H1 (cell line): Measurements from ENCODE around the gene SPTB. TPM values are rescaled to one million over a fixed set of nuclear protein-coding genes. Genes with fewer than 3 reads are reported as not detected.

Experiments used
- CTCF ChIA-PET: fragments of 300-600 bp; sonication (Branson Sonifier 250); formaldehyde crosslinking; loops from one replicate; lab custom pipeline; 2021; ENCODE audit not compliant: partially characterized antibody; lab: Charles Lee
- POLR2A ChIA-PET: fragments of 300-600 bp; sonication (Branson Sonifier 250); formaldehyde crosslinking; loops from one replicate; lab custom pipeline; 2021; ENCODE audit warnings: inconsistent platforms; ENCODE audit not compliant: partially characterized antibody; lab: Charles Lee
- DNase-seq, 2 experiments: peaks; one replicate each; pipeline versions ENCODE4 v3.0.0 to v3.0.0-alpha.2; 2010 to 2022; ENCODE audit warnings: low spot score in 2 of 2, low read depth in 1 of 2, mixed read lengths in 1 of 2
- FAIRE-seq: peaks from 2 replicates; lab custom pipeline; 2011; peaks lifted over from hg19 to GRCh38; lab: Jason Lieb, UNC
- H2AFZ ChIP-seq: 2 replicates; pipeline ENCODE4 v1.8.1; 2012; ENCODE audit warnings: low read length, inconsistent platforms
- H2AK5ac ChIP-seq: 2 replicates; pipeline ENCODE4 v1.6.1; 2013; ENCODE audit warnings: low read depth, low read length
- H2BK120ac ChIP-seq: replicated peaks from 2 replicates; pipeline ENCODE3; 2013; ENCODE audit warnings: low read depth, low read length, inconsistent platforms
- H2BK12ac ChIP-seq: 2 replicates; pipeline ENCODE4 v1.6.1; 2013; ENCODE audit warnings: low read depth, low read length
- H2BK15ac ChIP-seq: 2 replicates; pipeline ENCODE4 v1.6.1; 2013; ENCODE audit warnings: low read length
- H2BK20ac ChIP-seq: 2 replicates; pipeline ENCODE4 v1.6.1; 2013; ENCODE audit warnings: low read length
- H2BK5ac ChIP-seq: 2 replicates; pipeline ENCODE4 v1.6.1; 2013; ENCODE audit warnings: low read depth, low read length
- H3K14ac ChIP-seq: 2 replicates; pipeline ENCODE4 v1.6.1; 2013; ENCODE audit warnings: inconsistent platforms; ENCODE audit not compliant: insufficient read length
- H3K18ac ChIP-seq: 2 replicates; pipeline ENCODE4 v1.6.1; 2013; ENCODE audit warnings: low read length; ENCODE audit errors: extremely low read depth
- H3K23ac ChIP-seq: 2 replicates; pipeline ENCODE4 v1.6.1; 2013; ENCODE audit warnings: inconsistent platforms; ENCODE audit not compliant: insufficient read length
- H3K23me2 ChIP-seq: 2 replicates; pipeline ENCODE4 v1.6.1; 2013; ENCODE audit warnings: low read depth, low read length
- H3K27ac ChIP-seq: 2 replicates; pipeline ENCODE4 v1.6.1; 2011; ENCODE audit warnings: low read depth, low read length, inconsistent platforms
- H3K27me3 ChIP-seq, 4 experiments: replicated peaks in 1 of 4; 1 replicate in 1 of 4; 2 replicates in 3 of 4; pipeline versions ENCODE4 v1.6.1 to v1.8.1; 2011 to 2013; ENCODE audit warnings: low read length in 3 of 4, mild to moderate bottlenecking in 3 of 4, inconsistent platforms in 2 of 4, mixed read lengths in 2 of 4, moderate library complexity in 1 of 4; ENCODE audit not compliant: control insufficient read depth in 3 of 4, insufficient read depth in 3 of 4; ENCODE audit errors: extremely low read depth in 1 of 4
- H3K36me3 ChIP-seq, 4 experiments: 2 replicates each; pipeline versions ENCODE4 v1.6.1 to v1.8.1; 2011 to 2013; ENCODE audit warnings: mild to moderate bottlenecking in 4 of 4, low read length in 3 of 4, moderate library complexity in 2 of 4, control low read depth in 1 of 4, inconsistent platforms in 1 of 4; ENCODE audit not compliant: insufficient read depth in 4 of 4, control insufficient read depth in 2 of 4
- H3K4ac ChIP-seq: replicated peaks from 2 replicates; pipeline ENCODE3; 2013; ENCODE audit warnings: low read length, low read depth, mixed read lengths, inconsistent platforms; ENCODE audit not compliant: insufficient read length
- H3K4me1 ChIP-seq, 4 experiments: replicated peaks in 1 of 4; 1 replicate in 1 of 4; 2 replicates in 3 of 4; pipeline versions ENCODE4 v1.6.1 to v1.8.1; 2011 to 2013; ENCODE audit warnings: low read length in 3 of 4, inconsistent platforms in 2 of 4, mixed read lengths in 1 of 4; ENCODE audit not compliant: insufficient read depth in 4 of 4, control insufficient read depth in 3 of 4
- H3K4me2 ChIP-seq, 2 experiments: 2 replicates each; pipeline versions ENCODE4 v1.6.1 to v1.8.1; 2011 to 2013; ENCODE audit warnings: low read depth in 2 of 2, low read length in 2 of 2, control low read depth in 1 of 2, inconsistent platforms in 1 of 2, mild to moderate bottlenecking in 1 of 2; ENCODE audit not compliant: insufficient read depth in 1 of 2
- H3K4me3 ChIP-seq, 4 experiments: fragments of 200-600, 300-600 bp in 1 of 4; sonication (generic), shearing (Covaris generic), sonication (Bioruptor Twin) in 1 of 4; 2 replicates each; pipeline versions ENCODE4 v1.5.1 to v1.8.1; 2011 to 2016; ENCODE audit warnings: low read length in 4 of 4, low read depth in 3 of 4, control low read depth in 2 of 4, inconsistent platforms in 2 of 4, mild to moderate bottlenecking in 2 of 4, mixed read lengths in 1 of 4, moderate library complexity in 1 of 4; ENCODE audit not compliant: insufficient read depth in 2 of 4; ENCODE audit errors: extremely low read depth in 1 of 4
- H3K56ac ChIP-seq: replicated peaks from 2 replicates; pipeline ENCODE3; 2013; ENCODE audit warnings: low read depth, mild to moderate bottlenecking, mixed read lengths, low read length, inconsistent platforms; ENCODE audit not compliant: insufficient read length
- H3K79me1 ChIP-seq: 2 replicates; pipeline ENCODE4 v1.6.1; 2013; ENCODE audit warnings: low read depth, low read length, control low read depth
- H3K79me2 ChIP-seq, 2 experiments: 2 replicates each; pipeline versions ENCODE4 v1.6.1 to v1.8.1; 2012 to 2013; ENCODE audit warnings: low read length in 2 of 2, mild to moderate bottlenecking in 2 of 2, inconsistent platforms in 1 of 2; ENCODE audit not compliant: insufficient read depth in 2 of 2, control insufficient read depth in 1 of 2
- H3K9ac ChIP-seq, 4 experiments: replicated peaks in 1 of 4; 1 replicate in 1 of 4; 2 replicates in 3 of 4; pipeline versions ENCODE4 v1.6.1 to v1.8.1; 2011 to 2013; ENCODE audit warnings: low read depth in 3 of 4, low read length in 3 of 4, control low read depth in 2 of 4, mild to moderate bottlenecking in 2 of 4, moderate library complexity in 2 of 4, inconsistent platforms in 1 of 4; ENCODE audit errors: extremely low read depth in 1 of 4
- H3K9me3 ChIP-seq, 2 experiments: 2 replicates each; pipeline versions ENCODE4 v1.6.1 to v1.8.1; 2012 to 2013; ENCODE audit warnings: mild to moderate bottlenecking in 2 of 2, moderate library complexity in 2 of 2, control low read depth in 1 of 2, inconsistent platforms in 1 of 2, low read depth in 1 of 2, low read length in 1 of 2, mixed read lengths in 1 of 2; ENCODE audit not compliant: insufficient read depth in 2 of 2
- H4K20me1 ChIP-seq, 2 experiments: replicated peaks in 1 of 2; 2 replicates each; pipeline versions ENCODE3 to v1.8.1; 2011 to 2013; ENCODE audit warnings: inconsistent platforms in 2 of 2, low read length in 2 of 2, mild to moderate bottlenecking in 1 of 2; ENCODE audit not compliant: insufficient read depth in 2 of 2, control insufficient read depth in 1 of 2
- H4K5ac ChIP-seq: 2 replicates; pipeline ENCODE4 v1.6.1; 2013; ENCODE audit warnings: low read length, low read depth, mixed read lengths, inconsistent platforms; ENCODE audit not compliant: insufficient read length
- H4K8ac ChIP-seq: 2 replicates; pipeline ENCODE4 v1.8.0; 2013; ENCODE audit warnings: mild to moderate bottlenecking, moderate library complexity, low read length, inconsistent platforms; ENCODE audit not compliant: insufficient read depth; ENCODE audit errors: extremely low read depth
- H4K91ac ChIP-seq: replicated peaks from 2 replicates; pipeline ENCODE3; 2013; ENCODE audit warnings: low read length, mixed read lengths, inconsistent platforms; ENCODE audit not compliant: insufficient read length
- CHD1 ChIP-seq: IDR thresholded peaks from 2 replicates; pipeline ENCODE4 v1.6.1; 2012; ENCODE audit warnings: low read depth, low read length, improper control_type of control experiment
- EP300 ChIP-seq, 2 experiments: IDR thresholded peaks; 1 replicate in 1 of 2; 2 replicates in 1 of 2; pipeline ENCODE4 v1.6.1; 2011 to 2012; ENCODE audit warnings: low read depth in 2 of 2, low read length in 2 of 2, mild to moderate bottlenecking in 2 of 2, borderline replicate concordance in 1 of 2, inconsistent platforms in 1 of 2, moderate library complexity in 1 of 2
- EZH2 ChIP-seq: fragments of 200-600 bp; sonication (generic); IDR thresholded peaks from 2 replicates; pipeline ENCODE4 v1.7.1; 2012; ENCODE audit warnings: low read depth, mild to moderate bottlenecking, moderate library complexity, low read length, inconsistent platforms; ENCODE audit not compliant: severe bottlenecking
- GABPA ChIP-seq: IDR thresholded peaks from 2 replicates; pipeline ENCODE4 v1.6.1; 2011; ENCODE audit warnings: mild to moderate bottlenecking, low read length, moderate library complexity, borderline replicate concordance; ENCODE audit not compliant: insufficient read depth
- HDAC2 ChIP-seq, 2 experiments: fragments of 300-600 bp in 1 of 2; sonication (generic) in 1 of 2; IDR thresholded peaks; 2 replicates each; pipeline ENCODE4 v1.6.1; 2011 to 2012; ENCODE audit warnings: low read depth in 2 of 2, low read length in 2 of 2, mild to moderate bottlenecking in 2 of 2, moderate library complexity in 2 of 2, borderline replicate concordance in 1 of 2, inconsistent platforms in 1 of 2
- KDM5A ChIP-seq: fragments of 200-600 bp; IDR thresholded peaks from 2 replicates; pipeline ENCODE4 v1.7.1; 2012; ENCODE audit warnings: mild to moderate bottlenecking, low read length, inconsistent platforms, mixed read lengths
- RBBP5 ChIP-seq: IDR thresholded peaks from 2 replicates; pipeline ENCODE4 v1.7.1; 2012; ENCODE audit warnings: low read depth, mild to moderate bottlenecking, inconsistent platforms, low read length, moderate library complexity, borderline replicate concordance
- SIX5 ChIP-seq: IDR thresholded peaks from 2 replicates; pipeline ENCODE4 v1.6.1; 2011; ENCODE audit warnings: mild to moderate bottlenecking, low read depth, low read length
- SP2 ChIP-seq: IDR thresholded peaks from 2 replicates; pipeline ENCODE4 v1.6.1; 2012; ENCODE audit warnings: mild to moderate bottlenecking, low read length, inconsistent platforms
- TCF12 ChIP-seq: IDR thresholded peaks from 2 replicates; pipeline ENCODE4 v1.6.1; 2011; ENCODE audit warnings: low read depth, mild to moderate bottlenecking, low read length
- WGBS, 2 experiments: shearing (Covaris generic) in 1 of 2; methylation state at CpG; one replicate each; pipeline versions ENCODE4 v1.1.6 to v1.1.7; 2013 to 2015; ENCODE audit warnings: low lambda C conversion rate in 2 of 2, mixed read lengths in 2 of 2, inconsistent platforms in 1 of 2, low coverage in 1 of 2, missing lambda C conversion rate in 1 of 2; ENCODE audit not compliant: insufficient replicate concordance in 2 of 2, insufficient coverage in 1 of 2, insufficient read length in 1 of 2; ENCODE audit errors: extremely low coverage in 1 of 2, missing lambda C conversion rate in 1 of 2; 5-methylcytosine and 5-hydroxymethylcytosine counted together
- polyA plus RNA-seq, 7 experiments: library from polyadenylated mRNA; depleted of rRNA in 3 of 7; stranded (reverse) in 5 of 7; unstranded in 2 of 7; fragments of >200 nt in 5 of 7; fragments of 200-250 nt in 2 of 7; gene quantifications; 1 replicate in 5 of 7; 2 replicates in 1 of 7; 4 replicates in 1 of 7; pipeline versions ENCODE4 v1.2.1 to v1.2.3, GENCODE V29; 2011 to 2013; ENCODE audit warnings: missing spikeins in 2 of 7, mixed read lengths in 2 of 7
- total RNA-seq: library from RNA; stranded (reverse); fragmentation: NEBNext Ultra II Directional; extraction: Animal tissue kit (Norgen Biotek cat#: 25700); gene quantifications from 2 replicates; pipeline ENCODE4 v1.2.1, GENCODE V29; 2021
- TF ChIP-seq, protein P1 (sequence below): IDR thresholded peaks from 2 replicates; pipeline ENCODE4 v1.6.1; 2011; ENCODE audit warnings: low read depth, mild to moderate bottlenecking, low read length; ENCODE audit not compliant: insufficient read depth

SPTB gene
- total and polyA plus RNA-seq, 2 of the 8 experiments (the other 6 are each of a cell fraction or from before 2014, with no cell fraction given) = 0.30 to 2.4 TPM

DNA sequence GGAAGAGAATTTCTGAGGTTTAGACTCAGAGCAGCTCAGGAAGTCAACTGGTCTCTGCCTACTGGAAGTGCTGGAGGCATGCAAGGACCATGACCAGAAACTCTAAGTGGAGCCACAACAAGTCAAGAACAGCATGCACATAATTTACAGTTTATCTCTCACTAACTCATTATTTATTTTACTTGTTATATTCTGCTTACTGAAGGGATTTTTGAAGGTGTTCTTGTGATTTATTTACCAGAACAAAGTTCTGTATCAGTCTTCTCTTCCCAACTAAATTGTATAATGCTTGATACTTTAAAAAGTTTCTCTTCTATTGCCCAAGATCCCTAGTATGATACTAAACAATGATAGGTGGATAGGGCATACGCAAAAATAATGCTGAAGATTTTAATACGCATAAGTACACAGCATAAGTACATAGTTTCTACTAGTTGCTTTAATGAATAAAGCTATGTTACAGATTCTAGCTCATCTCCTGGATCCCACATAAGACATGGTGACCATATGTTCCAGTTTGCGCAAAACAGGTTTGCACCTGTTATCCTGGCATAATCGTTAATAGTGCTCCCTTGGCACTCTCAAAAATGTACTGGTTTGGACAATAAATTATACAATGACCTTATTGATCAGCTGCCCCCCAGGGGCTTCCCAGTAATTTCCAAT is 11.6 kb upstream of the SPTB start:
- Histone ChIP-seq H3K4me1 (no peaks in the 10 kb centered on the region), H3K79me2 (no peaks in the 10 kb centered on the region), H3K9me3 (no peaks in the 10 kb centered on the region), H2AK5ac (no peak overlapping the region), H4K5ac (no peak overlapping the region), H2AFZ (no peak overlapping the region), H4K8ac (no peak overlapping the region), H4K20me1 (no peaks in the 10 kb centered on the region), H3K36me3 (no peaks in the 10 kb centered on the region), H3K9ac (no peak overlapping the region), H3K4me2 (no peak overlapping the region), H3K27me3 (no peaks in the 10 kb centered on the region), H3K23me2 (no peaks in the 10 kb centered on the region), H3K23ac (no peak overlapping the region), H3K4ac (no peak overlapping the region), H2BK12ac (no peak overlapping the region), H3K18ac (no peak overlapping the region), H2BK5ac (no peak overlapping the region), H3K56ac (no peak overlapping the region), H4K91ac (no peak overlapping the region), H2BK15ac (no peak overlapping the region), H3K27ac (no peak overlapping the region), H3K14ac (no peak overlapping the region), H3K79me1 (no peaks in the 10 kb centered on the region), H2BK20ac (no peak overlapping the region), H2BK120ac (no peak overlapping the region), H3K4me3 (no peak overlapping the region)
- 96% methylated on average over 4 of the region's 4 CpGs; no CpG with 5 or more reads in 1 of the 2 experiments for WGBS, 2 experiments
- CTCF ChIA-PET = interaction anchor here (0.6 to 8.8 kb wide), 59 partner anchors 9 to 506 kb away, joined by 3 to 323 read pairs (median 4); partner anchors contain the start of genes FNTB and SPTB
- POLR2A ChIA-PET = interaction anchor here (0.7 to 1.0 kb wide), 3 partner anchors 67 to 89 kb away, joined by 3 to 4 read pairs (median 3); no protein-coding TSS in a partner anchor
- DNase-seq = no peak
- FAIRE-seq = no peak
- no peak for TF ChIP-seq HDAC2 (IDR thresholded peaks at IDR 0.05; ENCODE audit: borderline replicate concordance in 1 of 2, low read depth in 2 of 2, low read length in 2 of 2)
- TF ChIP-seq EP300 (IDR thresholded peaks at IDR 0.05; ENCODE audit: borderline replicate concordance in 1 of 2, low read depth in 2 of 2, low read length in 2 of 2) = no peak
- no peak for TF ChIP-seq KDM5A
- no peak for TF ChIP-seq SP2
- no peak for TF ChIP-seq SIX5
- TF ChIP-seq, protein P1, sequence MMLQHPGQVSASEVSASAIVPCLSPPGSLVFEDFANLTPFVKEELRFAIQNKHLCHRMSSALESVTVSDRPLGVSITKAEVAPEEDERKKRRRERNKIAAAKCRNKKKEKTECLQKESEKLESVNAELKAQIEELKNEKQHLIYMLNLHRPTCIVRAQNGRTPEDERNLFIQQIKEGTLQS = no peak
- TF ChIP-seq CHD1 = no peak
- no peak for TF ChIP-seq TCF12
- no peak for TF ChIP-seq EZH2
- no peak for TF ChIP-seq RBBP5
- TF ChIP-seq GABPA = no peak
